ENCODE data around the gene TRAPPC3.

The TRAPPC3 gene

GRCh38 chr1:36115931-36116330 is 33.4 kb downstream of the TRAPPC3 start:
- no peak overlapping the region for H3K4me3 ChIP-seq (replicated peaks; ENCODE audit: low read depth, low read length)
- DNase-seq (ENCODE audit: low read depth): no peak
- TF ChIP-seq CTCF (IDR thresholded peaks at IDR 0.05; ENCODE audit: low read length, missing control alignments): no peak

- H3K4me3 ChIP-seq (replicated peaks; ENCODE audit: low read depth, low read length): no peak overlapping the region
- TF ChIP-seq CTCF (IDR thresholded peaks at IDR 0.05; ENCODE audit: low read length, missing control alignments): no peak
- DNase-seq (ENCODE audit: low read depth): peak; percentile 48
These were observed 34.1 kb downstream of the TRAPPC3 start for GRCh38 chr1:36115200-36115669.

GRCh38 chr1:36114371-36114770 is 34.9 kb downstream of the TRAPPC3 start:
- no peak for TF ChIP-seq CTCF (IDR thresholded peaks at IDR 0.05; ENCODE audit: low read length, missing control alignments)
- no peak overlapping the region for H3K4me3 ChIP-seq (replicated peaks; ENCODE audit: low read depth, low read length)
- DNase-seq (ENCODE audit: low read depth): no peak

GRCh38 chr1:36112823-36113222 is 36.5 kb downstream of the TRAPPC3 start:
- no peak overlapping the region for H3K4me3 ChIP-seq (replicated peaks; ENCODE audit: low read depth, low read length)
- no peak for DNase-seq (ENCODE audit: low read depth)
- no peak for TF ChIP-seq CTCF (IDR thresholded peaks at IDR 0.05; ENCODE audit: low read length, missing control alignments)

- DNase-seq (ENCODE audit: low read depth): no peak
- no peak overlapping the region for H3K4me3 ChIP-seq (replicated peaks; ENCODE audit: low read depth, low read length)
- TF ChIP-seq CTCF (IDR thresholded peaks at IDR 0.05; ENCODE audit: low read length, missing control alignments): no peak
These were observed 38.1 kb downstream of the TRAPPC3 start for GRCh38 chr1:36111151-36111550.

- TF ChIP-seq CTCF (IDR thresholded peaks at IDR 0.05; ENCODE audit: low read length, missing control alignments): no peak
- H3K4me3 ChIP-seq (replicated peaks; ENCODE audit: low read depth, low read length): no peak overlapping the region
- DNase-seq (ENCODE audit: low read depth): peak; percentile 67
These were observed 40.1 kb downstream of the TRAPPC3 start for GRCh38 chr1:36109041-36109679.

GRCh38 chr1:36108314-36108713 is 41.0 kb downstream of the TRAPPC3 start:
- no peak overlapping the region for H3K4me3 ChIP-seq (replicated peaks; ENCODE audit: low read depth, low read length)
- DNase-seq (ENCODE audit: low read depth): no peak
- TF ChIP-seq CTCF (IDR thresholded peaks at IDR 0.05; ENCODE audit: low read length, missing control alignments): no peak

Measured in fibroblast of pulmonary artery (primary cell).